Glomerular visceral epithelial cell (primary cell): ENCODE measurements around the gene ADPRM.

ENCODE experiments used
- DNase-seq: peaks from one replicate; pipeline ENCODE4 v3.0.0-alpha.2; 2016; ENCODE audit errors: extremely low spot score

The ADPRM gene

DNA sequence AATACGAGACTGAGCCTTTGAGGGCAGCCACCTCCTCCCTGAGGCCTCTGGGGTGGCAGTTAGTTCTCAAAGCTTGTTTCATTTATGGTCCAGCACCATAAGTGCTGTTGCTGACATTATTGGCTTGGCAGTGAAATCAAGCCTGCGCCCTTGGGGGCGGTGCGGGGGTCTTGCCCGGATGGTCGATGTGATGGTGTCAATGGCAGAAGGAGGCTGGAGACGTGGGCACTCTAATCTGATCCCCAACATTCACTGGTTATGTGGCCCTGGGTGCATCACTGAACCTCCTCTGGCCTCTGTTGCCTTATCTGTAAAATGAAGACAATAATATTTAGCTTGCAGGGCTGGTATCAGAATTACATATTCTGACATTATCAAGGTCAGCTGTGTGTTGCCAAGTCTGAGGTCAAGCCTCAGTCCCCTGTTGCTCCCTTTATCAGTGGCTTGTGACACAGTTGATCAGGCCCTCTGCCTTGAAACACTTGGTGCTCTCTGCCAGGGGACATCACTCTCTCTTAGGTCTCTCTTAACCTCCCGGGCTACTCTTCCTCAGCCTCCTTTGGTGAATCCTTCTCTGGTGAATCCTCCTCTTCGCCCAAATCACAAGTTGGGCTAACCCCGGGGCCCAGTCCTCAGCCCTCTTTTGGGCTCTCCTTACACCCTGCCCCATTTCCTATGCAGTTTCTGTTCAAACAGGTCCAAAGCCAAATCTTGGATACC, 44.2 kb downstream of the ADPRM start:
- DNase-seq, result no peak

GRCh38 chr17:10742431-10742830, 45.0 kb downstream of the ADPRM start:
- no peak for DNase-seq

- DNase-seq, result no peak
Measured at GRCh38 chr17:10743316-10744009, 46.1 kb downstream of the ADPRM start.

DNA sequence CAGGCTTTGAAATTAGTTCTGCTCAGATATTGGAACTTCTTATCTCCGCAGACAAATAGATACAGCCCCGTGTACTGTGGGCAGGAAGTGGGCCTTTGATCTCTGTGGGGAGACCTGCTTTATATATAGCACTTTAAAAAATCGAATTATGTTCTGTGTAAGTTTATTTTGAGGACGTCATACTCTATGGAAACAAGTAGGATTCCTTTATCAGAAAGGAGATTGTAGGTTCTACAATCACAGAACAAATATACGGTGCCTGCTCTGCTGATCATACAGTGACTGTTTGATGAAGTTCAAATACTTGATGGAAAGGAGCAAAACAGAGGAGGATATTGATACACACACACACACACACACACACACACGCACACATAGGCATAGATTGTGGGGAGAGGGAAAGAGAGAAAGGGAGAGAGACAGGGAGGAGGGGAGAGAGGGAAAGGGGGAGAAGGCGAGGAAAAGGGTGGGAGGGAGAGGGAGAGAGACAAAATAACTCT, 47.2 kb downstream of the ADPRM start:
- no peak for DNase-seq

DNA sequence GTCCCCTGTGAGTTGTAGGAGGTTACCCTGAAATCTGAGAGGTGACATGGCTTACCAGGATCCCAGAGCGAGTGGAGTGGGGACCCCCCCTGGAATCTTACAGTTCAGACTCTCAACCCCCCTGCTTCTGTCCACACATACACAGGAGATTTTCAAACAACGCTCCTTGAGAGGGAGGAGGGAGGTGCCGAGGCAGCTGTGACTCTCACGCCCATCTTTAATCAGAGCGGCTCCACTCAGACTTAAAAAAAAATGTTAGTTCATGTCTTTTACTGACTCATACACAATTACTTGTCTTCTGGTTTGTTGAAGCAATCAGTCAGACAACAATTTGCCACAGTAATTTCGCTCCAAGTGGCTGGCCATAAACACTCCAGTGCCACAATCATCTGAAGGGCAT, 47.8 kb downstream of the ADPRM start:
- no peak for DNase-seq

DNA sequence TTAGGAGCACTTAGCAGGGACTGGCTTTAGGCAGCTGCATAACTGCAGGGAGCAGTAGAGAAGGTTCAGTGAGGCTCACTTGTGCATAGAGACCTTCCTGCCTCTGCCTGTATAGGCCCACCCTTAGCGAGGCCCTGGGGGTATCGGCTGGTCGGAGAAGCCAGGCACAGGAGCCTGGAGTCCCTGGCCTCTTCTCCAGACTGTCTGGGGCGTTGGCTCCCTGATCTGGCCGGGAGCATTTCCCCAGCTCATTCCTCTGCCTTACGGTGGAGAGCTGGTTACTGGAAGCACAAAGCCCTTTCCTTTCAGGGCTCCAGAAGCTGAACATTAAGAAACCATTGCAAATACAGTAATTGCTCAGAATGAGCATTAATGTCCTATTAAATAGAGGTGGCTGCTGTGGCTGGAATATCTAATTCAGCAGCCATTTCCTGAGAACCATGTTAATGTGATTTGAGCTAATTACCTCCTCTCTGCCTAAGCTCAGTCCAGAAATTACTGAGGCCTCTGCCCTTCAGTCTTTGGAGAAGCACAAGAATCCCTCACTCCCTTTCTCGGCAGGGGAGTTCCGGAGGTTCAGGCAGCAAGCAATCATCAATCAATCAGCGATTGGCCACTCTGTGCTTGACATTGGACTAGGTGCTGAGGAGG, 51.3 kb downstream of the ADPRM start:
- DNase-seq, result no peak

DNA sequence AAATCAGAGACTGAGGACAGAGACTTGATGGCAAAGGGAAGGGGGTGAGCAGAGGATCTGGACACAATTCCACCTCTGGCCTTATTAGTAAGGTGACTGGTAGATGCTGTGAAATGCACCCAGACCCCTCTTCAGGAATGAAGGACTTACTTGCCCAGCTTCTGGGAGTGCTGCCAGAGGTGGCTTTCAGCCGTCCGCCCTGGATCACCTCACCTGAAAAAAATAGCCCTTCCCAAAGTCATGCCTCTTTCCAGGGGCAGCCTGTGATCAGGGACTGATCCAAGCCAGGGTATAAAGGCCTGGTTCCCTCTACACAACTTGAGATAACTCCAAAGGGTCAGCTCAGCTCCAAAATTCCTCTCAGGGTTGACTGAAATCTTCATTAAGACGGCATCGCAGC, 52.8 kb downstream of the ADPRM start:
- DNase-seq, result no peak

- DNase-seq, result no peak
Measured at GRCh38 chr17:10751563-10751962, 54.2 kb downstream of the ADPRM start.

GRCh38 chr17:10752696-10753095, 55.3 kb downstream of the ADPRM start:
- no peak for DNase-seq

- DNase-seq, result peak; percentile 4
Measured at GRCh38 chr17:10754109-10754508, 56.7 kb downstream of the ADPRM start.

DNA sequence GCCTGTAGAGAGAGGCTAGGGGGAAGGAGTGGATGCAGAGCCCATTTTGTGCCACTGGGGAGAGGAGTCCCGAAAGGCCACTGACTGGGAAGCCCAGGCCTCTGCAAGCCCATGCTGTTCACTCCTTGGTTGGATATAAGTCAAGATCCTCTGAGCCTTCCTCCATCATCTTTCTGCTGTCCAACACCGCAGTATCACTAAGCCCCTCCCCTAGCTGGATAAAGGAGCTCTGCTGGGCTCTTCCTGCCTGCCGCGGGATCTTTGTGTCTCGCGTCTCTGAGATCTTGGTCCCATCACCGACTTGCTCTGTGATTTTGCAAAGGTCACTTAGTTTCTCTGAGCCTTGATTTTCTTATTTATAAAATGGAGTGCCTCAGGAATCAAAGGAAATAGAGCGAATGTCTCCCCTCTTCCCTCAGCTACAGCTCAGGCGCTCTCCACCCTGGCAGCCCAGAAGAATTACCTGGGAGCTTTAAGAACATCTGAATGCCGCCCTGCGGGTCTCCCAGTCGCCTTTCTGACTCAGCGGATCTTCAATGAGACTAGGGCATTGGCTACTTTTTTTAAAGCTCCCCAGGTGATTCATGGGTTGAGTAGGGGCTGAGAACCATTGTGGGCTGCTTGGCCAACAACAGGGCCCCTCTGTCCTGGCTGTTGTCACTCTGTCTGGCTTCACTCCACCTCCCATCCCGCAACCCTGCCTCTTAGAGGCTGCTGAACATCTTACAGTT, 57.6 kb downstream of the ADPRM start:
- DNase-seq, result no peak

GRCh38 chr17:10755592-10756127, 58.3 kb downstream of the ADPRM start:
- DNase-seq, result no peak

DNA sequence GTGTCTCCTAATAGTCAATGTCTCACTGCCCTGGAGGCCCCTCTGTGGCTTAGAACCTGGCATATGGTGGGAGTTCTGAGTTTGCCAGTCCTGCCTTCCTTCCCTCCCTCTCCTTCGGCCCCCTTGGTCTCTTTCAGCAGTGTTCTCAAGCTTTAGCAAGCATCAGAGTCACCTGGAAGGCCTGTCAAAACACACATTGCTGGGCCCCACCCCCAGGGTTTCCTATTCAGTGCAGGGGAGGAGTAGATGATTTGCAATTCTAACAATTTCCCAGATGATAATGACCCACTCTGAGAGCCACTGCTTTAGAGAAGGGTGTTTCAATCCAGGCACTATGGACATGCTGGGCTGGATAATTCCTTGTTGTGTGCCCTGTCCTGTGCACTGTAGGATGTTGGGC, 58.8 kb downstream of the ADPRM start:
- no peak for DNase-seq

- no peak for DNase-seq
Measured at GRCh38 chr17:10756619-10757018, 59.2 kb downstream of the ADPRM start.

DNA sequence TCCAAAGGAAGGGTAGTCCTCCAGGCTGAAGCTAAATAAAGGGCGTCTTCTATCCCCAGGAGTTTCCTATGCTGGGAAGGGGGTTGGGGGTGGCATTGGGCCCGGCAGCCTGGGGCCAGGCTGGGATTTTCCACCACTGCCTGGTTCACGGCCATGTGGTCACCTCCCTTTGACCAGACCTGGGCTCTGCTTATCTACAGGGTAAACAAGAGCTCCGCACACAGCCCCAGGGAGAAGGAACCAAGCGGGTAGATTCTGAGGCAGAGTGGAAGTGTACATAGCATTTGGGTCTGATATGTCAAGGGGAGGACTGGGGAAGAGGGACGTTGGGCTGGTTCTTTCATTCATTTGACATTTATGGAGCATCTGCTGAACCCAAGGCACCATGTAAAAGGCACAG, 59.7 kb downstream of the ADPRM start:
- no peak for DNase-seq

DNA sequence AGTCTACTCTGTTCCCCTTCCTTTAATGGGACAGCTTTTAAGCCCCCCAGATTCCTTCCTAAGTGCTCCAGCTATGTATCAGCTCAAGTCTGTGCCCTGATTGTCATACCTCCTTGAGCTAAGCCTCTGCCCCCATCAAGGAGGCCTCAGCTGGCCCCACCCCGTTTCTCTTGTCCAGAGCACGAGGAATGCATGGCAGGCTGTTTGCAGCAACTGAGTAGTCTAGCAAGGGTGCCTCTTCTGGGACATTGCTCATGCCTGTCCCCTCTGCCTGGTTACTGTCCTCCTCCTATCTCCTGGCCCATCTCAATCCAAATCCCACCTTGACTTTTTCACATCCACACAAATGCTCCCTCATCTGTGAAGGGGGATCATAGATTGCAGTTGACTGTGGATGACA, 60.3 kb downstream of the ADPRM start:
- no peak for DNase-seq

DNA sequence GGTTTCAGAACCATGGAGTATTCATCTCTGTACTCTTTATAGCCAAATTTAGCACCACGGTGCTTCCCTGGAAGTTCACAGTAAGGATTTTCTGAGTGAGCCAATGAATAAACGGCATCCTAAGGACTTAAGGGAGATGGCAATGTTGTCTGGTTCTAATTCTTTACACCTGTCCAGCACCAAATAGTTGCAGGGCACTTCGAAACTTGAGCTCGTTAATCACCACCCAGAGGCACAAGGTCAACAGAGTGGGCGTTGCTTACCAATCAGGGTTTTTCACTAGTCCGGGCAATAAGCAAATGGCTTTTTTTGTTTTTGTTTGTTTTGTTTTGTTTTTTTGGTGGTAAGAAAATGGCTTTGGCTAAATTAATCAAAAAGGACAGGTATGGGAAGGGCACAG, 60.7 kb downstream of the ADPRM start:
- DNase-seq, result no peak
